ENCODE data around the gene GPR25.

The GPR25 gene, protein sequence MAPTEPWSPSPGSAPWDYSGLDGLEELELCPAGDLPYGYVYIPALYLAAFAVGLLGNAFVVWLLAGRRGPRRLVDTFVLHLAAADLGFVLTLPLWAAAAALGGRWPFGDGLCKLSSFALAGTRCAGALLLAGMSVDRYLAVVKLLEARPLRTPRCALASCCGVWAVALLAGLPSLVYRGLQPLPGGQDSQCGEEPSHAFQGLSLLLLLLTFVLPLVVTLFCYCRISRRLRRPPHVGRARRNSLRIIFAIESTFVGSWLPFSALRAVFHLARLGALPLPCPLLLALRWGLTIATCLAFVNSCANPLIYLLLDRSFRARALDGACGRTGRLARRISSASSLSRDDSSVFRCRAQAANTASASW

DNA sequence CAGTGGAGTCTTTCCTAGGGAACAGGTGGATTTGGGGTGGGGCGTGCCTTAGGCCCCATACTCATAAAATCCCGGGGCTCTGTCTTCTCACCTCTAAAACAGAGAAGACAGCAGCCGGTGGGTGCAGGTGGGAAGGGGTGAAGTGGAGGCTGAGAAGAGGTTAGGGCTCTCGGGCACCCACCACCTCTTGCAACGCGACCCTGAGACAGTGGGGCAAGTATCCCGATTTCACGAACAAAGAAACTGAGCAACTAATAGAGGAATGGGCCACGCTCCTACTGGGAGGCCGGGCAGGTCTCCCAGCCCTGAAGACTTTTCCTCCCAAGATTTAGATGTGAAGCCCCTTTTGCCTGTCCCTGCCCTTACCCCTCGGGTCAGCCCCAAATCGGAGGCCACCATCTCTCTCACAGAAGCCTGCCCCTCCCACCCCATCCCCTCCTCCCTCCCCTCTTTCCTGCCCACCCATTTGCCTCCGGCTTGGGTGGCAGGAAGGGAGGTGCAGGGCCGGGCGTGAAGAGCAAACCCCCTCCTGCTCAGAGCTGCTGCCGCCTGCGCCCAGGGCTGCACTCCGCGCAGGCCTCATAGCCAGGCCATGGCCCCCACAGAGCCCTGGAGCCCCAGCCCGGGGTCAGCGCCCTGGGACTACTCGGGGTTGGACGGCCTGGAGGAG lies at the start of gene GPR25:
Gene GPR25, plus strand, starts transcription at position 536 of the 670 bp plus-strand sequence. Its CDS starts 57 bp downstream, at position 593.
- DNase-seq (ENCODE audit: low read depth): no peak

DNA sequence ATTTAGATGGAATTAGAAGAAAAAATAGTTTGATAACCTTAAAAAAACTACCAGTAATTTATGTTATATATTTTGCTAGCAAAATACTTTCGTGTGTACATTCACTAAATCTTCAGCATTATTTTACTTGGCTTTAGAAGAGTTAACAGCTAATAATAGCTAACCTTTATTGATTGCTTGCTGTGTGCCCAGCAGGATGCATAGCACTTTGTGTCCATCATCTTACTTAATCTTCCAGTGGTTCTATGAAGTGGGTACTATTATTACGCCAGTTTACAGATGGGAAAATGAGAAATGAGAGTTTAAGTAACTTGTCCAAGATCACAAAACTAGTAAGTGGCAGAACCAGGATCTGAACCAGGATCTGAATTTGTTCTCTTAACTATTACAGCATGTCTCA lies 41.7 kb upstream of the GPR25 start:
- no peak for DNase-seq (ENCODE audit: low read depth)

DNA sequence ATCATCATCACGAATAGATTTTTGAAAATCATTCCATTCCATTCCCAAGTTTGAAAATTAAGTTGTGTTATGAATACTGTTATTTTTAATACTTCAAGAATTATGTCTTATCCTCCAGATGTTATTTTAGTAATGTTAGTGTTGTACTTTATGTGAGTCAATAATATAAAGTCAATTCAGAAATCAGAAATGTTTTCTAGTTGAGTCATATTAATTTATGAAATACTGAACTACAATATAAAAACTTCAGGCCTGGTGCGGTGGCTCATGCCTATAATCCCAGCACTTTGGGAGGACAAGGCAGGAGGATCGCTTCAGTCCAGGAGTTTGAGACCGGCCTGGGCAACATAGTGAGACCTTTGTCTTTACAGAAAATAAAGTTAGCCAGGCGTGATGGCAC lies 38.4 kb upstream of the GPR25 start:
- DNase-seq (ENCODE audit: low read depth): peak; percentile 11

DNA sequence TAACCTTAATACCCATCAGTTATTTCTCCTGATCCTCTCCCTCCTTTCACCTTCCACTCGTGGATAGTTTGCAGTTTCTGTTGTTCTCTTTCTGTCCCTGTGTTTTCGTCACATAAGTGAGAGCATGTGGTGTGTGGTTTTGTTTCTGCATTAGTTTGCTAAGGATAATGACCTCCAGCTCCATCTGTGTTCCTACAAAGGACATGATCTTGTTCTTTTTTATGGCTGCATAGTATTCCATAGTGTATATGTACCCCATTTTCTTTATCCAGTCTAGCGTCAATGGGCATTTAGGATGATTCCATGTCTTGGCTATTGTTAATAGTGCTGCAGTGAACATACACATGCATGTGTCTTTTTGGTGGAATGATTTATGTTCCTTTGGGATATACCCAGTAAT lies 36.6 kb upstream of the GPR25 start:
- DNase-seq (ENCODE audit: low read depth): no peak

DNA sequence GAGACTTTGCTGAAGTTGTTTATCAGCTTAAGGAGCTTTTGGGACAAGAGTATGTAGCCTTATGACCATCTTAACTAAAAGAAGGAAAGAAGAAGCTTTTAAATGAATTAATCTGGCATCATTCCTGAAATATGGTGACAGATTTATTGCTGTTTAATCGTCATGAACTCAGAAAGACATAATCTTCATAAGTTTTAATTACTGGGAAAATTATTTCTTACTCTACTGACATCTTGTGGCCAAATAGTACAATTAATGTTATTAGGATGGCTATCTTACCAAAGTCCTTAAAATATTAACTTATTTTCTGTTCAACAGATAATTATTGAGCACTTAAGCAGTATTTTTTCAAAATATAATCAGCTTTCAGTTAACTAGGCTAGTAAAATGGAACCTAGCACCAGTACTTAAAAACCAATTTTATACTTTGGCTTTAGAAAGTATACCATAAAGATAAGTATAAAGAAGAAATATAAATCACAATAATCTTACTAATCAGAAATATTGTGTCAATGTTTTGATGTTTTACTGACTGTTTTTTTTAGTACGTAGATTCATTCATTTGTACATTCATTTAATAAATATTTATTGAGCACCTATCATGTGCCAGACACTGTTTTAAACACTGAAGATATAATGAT lies 34.7 kb upstream of the GPR25 start:
- DNase-seq (ENCODE audit: low read depth): peak; percentile 28

DNA sequence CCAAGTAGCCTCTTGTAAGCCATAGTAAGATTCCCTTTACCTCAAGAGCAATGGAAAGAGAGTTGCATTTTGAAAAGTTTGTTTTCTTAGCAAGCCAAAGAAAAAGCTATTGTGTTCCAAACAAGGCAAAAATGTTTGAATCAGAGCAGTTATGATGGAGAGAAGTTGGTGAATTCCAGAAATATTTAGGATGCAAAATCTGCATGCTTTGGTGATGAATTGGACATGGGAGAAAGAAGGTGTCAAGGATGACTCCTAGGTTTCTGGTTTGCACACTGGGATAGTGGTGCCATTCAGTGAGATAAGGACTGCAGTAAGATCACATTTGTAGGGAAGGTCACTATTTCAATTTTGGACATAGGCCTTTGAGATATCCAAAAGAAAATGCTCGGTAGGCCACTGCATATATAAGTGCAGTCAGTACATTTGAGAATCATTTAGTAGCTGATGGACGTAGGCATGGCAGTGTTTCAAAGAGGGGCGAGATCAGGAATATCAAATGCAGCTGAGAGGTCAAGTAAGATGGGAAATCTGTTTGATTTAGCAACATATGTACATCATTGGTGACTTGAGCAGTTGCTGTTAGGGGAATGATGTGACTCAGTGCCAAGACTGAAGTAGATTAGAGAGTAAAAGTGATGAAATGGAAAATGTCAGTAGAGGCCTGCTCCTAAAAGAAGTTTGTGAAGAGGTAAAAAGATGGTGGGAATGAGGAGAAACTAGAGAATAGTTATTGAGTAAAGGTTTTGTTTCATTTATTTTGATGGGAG lies 33.9 kb upstream of the GPR25 start:
- DNase-seq (ENCODE audit: low read depth): peak; percentile 83

DNA sequence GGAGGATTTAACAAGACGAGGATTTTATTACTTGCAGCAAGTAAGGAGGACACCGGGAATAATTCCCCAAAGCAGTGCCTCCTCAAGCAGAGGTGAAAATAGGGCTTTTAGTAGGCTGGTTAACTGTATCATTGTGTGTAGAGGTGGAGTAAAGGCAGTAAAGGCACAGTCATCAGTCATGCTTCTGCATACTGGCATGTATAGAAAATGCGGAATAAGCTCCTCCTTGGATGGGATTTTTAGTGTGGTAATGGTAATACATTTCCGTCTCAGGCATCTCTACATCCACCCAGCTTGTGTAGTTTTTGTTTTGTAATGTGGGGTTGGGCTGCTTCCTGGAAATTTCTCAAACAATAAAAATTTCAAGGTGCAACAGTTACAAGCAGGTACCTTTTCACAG lies 27.4 kb upstream of the GPR25 start:
- no peak for DNase-seq (ENCODE audit: low read depth)

DNA sequence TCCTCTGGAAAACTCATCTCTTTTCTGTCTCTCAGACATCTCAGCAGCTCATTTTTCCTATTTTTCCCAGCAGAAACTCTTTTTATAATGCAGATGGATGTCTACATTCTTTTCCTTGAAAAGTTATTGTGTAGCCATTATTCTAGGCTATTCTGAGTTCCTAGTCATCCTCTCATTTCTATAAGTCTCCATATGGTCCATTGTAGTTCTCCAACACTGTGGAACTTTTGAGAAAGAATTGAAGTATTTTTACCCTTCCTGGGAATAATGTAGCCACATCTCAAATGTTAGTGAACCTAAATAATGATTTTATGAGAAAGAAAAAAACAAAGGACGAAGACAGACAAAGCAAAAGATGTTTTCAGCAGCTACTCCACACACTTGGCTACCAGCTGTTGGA lies 26.4 kb upstream of the GPR25 start:
- no peak for DNase-seq (ENCODE audit: low read depth)

DNA sequence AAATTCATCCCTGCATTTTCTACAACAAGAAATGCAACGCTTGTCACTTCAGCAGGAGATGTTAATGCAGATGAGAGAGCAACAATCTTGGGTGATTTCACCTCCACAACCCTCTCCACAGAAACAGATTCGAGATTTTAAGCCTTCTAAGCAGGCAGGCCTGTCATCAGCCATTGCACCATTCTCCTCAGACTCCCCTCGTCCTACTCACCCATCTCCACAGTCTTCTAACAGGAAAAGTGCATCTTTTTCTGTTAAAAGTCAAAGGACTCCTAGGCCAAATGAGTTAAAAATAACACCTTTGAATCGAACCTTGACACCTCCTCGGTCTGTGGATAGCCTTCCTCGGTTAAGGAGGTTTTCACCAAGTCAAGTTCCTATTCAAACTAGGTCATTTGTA lies 23.4 kb upstream of the GPR25 start:
- no peak for DNase-seq (ENCODE audit: low read depth)

DNA sequence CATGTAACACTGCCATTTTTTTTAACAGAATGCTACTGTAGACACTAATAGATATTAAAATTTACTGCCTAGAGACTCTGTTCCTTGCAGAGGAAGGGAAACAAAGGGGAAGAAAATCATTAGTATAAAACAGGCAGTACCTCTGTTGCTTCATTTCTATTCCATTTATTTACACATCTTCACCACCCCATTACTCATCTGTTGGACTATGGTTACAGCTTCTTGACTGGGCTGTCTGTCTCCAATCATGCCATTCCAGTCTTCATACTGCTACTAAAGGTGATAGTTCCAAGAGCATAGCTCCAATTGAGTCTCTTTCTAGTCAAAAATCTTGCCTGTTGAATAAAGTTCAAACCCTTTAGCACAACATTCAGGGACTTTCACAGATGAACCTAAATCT lies 22.2 kb upstream of the GPR25 start:
- DNase-seq (ENCODE audit: low read depth): peak; percentile 37

DNA sequence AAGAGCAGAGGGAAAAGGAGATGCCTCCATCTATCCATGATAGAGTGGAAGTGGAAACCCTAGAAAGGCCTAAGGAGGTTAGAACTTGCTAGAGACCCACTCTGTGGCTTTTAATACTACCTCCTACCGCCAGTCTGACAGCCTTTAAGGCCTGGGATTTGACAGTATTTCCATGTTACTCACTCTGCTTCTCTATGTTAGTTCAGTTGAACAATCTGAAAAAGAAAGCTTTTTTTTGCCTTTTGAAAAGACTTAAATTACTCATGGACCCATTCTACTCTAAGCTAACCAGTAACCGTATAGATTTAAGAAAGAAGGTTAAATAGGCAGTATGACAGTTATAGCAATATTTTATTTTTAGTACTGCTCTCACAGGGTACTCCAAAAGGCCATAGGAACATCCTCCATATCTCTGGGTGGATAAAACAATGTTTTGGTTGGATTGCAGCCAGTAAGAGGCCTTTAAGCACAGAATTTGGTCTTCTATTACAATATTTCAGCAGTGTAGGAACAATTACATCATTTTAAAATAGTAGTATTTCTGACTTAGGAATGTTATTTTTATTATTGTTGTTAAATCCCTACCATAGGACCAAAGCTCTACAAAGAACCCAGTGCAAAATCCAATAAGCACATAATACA lies 15.9 kb upstream of the GPR25 start:
- peak; percentile 82 for DNase-seq (ENCODE audit: low read depth)

DNA sequence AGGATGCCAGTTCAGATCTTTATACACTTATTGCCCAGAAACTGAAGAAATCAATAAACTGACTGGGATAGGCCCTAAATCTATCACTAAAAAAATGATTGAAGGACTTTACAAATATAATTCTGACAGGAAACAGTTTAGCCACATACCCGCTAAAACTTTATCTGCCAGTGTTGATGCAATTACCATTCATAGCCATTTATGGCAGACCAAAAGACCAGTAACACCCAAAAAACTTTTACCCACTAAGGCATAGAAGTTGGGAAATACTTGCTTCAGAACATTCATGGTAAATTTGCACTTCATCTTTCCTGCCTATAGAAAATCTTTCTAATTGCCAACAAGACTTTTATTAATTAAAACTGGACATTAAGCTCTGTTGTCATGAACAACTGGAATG lies 15.0 kb upstream of the GPR25 start:
- DNase-seq (ENCODE audit: low read depth): no peak

DNA sequence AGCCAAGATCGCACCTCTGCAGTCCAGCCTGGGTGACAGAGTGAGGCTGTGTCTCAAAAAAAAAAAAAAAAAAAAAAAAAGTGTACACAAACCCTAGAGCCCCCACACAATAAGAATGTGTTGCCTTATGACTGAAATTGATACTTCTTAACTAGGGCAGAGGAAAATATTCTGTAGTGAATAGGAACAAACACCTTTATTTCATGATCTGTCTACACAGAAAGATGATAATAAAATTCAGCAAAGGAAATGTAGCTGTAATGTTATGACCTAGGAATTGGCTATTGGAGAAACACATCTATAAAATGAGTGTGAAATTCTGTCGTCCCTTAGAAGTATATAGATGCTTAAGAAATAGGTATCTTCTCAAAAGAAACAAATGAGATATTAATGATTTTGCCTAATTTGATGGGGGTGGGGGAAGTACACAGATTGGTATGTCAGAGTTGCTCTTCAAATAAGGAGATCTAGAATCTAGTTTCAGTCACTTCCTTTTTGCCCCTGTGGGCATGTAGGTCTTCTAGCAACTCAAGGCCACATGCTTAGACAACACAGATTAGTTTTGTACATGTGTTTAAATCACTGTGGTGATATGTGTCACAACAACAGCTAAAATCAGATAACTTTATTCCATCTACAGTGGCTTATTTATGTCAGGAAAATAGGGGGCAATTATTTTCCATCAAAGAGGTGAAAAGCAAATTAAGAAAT lies 10.7 kb upstream of the GPR25 start:
- DNase-seq (ENCODE audit: low read depth): no peak

DNA sequence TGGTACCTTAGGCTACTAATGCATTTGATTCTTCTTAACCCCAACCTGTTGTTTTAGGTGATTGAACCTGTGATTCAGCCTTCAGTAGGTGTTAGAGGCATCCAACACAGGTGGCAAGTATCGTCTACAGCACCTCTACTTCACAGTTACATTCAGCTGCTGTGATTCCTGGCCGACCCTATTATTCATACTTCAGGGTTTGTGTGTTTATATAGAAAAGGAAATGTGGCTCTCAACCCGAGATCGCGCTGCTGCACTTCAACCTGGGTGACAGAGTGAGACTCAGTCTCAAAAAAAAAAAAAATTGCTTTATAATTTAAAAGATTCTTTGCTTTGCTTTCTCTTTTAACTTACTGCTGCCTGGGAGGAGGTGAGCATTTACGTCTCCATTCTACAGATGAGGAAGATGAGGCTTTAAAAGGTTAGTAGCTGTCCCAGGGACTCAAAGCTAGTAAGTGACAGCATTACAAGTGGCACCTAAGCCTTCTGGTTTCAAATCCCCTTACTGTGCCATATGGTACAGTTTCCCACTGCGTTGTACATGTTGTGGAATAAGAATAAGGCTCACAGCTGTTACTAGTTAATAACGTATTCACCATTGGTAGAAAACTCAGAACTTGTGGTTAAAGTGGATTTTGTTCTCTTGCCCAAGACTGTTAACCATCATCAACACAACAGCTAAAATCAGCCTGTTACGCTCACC lies 9.9 kb upstream of the GPR25 start:
- DNase-seq (ENCODE audit: low read depth): no peak

DNA sequence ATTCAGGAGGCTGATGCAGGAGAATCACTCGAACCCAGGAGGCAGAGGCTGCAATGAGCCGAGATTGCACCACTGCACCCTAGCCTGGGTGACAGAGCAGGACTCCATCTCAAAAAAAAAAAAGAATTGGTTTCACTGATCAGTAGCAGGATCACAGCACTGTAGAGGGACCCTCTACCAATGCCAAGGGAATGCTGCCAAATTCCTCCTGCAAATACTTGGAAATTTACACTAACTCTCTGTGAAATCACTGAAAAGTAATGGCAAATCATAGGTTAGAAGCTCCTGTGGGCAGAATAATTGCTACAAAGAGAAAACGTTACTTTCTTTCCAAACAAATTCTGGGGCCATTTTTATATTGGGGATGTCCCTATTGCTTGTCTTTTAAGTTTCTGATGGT lies 6.7 kb upstream of the GPR25 start:
- DNase-seq (ENCODE audit: low read depth): no peak

DNA sequence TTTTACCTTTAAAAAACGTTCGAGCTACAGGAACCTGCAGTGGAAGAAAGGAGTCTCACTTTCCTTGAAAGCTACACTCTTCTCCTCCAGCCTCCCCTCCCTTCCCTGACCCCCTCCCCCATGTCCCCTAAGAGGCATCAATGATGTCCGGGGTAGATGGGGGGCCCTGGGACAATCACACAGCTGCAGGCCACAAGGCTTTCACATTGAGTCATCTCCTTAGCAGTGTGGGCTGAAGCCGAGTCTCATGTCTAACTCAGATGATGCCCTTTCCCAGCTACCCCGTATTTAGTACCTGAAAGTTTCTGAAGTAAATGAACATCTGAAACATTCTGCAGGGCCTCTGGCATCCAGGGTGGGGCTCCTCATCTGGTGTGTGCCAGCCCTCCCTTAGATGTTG lies 6.3 kb upstream of the GPR25 start:
- peak; percentile 38 for DNase-seq (ENCODE audit: low read depth)

DNA sequence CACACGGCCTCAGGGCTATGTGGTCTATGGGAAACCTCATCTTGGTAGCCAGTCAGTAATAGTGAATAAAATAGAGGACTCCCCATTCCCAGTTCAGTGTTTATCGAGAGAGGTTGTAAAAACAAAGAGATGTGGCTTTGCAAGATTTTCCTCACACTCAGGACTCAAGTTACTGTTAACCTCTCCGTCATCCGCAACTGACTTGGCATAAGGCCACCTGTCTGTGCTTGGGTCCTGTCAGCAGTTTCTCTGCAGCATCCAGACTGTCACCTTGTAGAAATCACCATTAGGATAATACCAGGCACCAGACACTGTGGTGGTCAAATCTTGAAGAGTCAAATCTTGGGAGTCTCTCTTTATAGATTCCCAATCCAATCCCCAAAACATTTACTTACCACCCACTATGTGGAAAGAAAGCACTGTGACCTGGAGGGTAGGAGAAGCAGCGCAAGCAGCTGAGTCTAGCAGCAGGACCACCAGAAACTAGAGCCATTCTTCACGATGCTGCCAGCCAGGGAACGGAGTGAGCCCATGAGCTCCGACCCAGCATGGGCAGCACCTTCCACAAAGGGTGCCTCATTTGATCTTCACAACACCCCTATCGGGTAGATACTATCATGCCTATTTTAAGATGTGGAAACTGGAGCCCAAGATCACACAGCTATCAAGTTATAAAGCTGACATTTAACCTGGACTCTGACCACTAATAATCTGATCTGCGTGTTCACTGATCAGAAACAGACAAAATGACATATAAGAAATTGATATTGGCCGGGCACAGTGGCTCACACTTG lies 5.6 kb upstream of the GPR25 start:
- DNase-seq (ENCODE audit: low read depth): peak; percentile 69

DNA sequence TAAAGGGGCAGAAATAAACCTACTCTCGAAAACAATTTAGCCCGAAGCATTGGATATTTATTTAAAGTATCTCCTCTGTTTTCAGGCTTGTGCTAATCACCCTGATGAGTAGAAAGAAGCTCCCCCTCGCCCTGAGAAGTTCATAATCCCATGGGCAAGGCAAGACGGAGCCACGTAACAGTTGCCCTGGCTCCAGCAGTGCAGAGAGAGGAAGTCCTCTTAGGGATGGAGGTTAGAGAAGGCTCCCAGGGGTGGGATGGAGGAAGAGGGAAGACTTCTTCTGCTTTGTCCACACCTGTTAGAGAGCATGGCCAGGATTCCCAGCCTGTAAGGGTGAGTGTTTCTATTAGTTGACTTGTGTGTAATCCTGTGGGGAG lies 3.4 kb upstream of the GPR25 start:
- DNase-seq (ENCODE audit: low read depth): no peak

DNA sequence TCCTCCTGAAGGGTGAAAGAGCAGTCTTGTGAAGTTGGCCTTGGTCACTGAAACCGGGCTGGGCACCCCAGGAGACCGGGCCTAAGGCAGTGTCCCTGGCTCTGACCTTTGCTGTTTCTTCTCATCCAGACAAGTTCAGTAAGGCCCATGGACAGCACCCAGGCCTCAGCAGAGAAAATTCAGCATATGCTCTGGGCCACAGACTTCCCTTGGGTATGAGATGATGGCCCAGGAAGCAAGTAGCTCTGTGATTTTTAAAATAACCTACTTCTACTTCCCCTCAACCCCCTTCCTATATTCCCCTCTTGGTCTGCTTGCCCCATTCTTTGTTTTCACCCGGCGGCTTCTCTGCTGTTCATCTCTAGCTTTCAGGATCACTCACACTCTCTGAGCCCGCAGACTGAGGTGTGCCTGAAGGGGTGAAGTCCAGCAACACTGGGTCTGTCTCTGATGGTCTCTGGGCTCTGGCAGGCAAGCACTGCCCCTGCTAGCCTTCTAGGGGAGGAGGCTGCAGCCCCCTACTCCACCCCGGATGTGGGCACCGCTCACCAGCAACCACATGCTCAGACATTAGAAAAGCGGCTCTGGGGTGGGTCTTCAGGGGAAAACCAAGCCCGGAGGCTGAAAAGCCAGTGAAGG lies 2.9 kb upstream of the GPR25 start:
- no peak for DNase-seq (ENCODE audit: low read depth)
